ENCODE data around the gene IL22RA1.

Gene IL22RA1

GRCh38 chr1:24075590-24075854 is 67.4 kb downstream of the IL22RA1 start:
- TF ChIP-seq EZH2phosphoT487 (conservative IDR thresholded peaks at IDR 0.05; ENCODE audit: low read length) (no peak), CTCF (IDR thresholded peaks at IDR 0.05; ENCODE audit: insufficient read depth, low read length, poor library complexity, severe bottlenecking) (no peak)
- no peak overlapping the region for H2AFZ ChIP-seq (ENCODE audit: low read depth, low read length, severe bottlenecking)
- no peaks in the 10 kb centered on the region for H3K9me3 ChIP-seq (ENCODE audit: insufficient read depth, low read length)
- no peaks in the 10 kb centered on the region for H3K9me2 ChIP-seq (replicated peaks; ENCODE audit: insufficient read depth, low read length)
- H3K27ac ChIP-seq (ENCODE audit: low read depth, low read length) = no peak overlapping the region
- no peaks in the 10 kb centered on the region for H3K36me3 ChIP-seq (ENCODE audit: low read length)
- H3F3A ChIP-seq (ENCODE audit: insufficient read depth) = no peaks in the 10 kb centered on the region
- H3K9ac ChIP-seq (ENCODE audit: low read length) = no peak overlapping the region
- H4K20me1 ChIP-seq (ENCODE audit: low read depth, low read length) = no peaks in the 10 kb centered on the region
- no peaks in the 10 kb centered on the region for H3K27me3 ChIP-seq (ENCODE audit: low read length)
- no peak overlapping the region for H3K4me2 ChIP-seq (ENCODE audit: low read depth, low read length, poor library complexity, severe bottlenecking)
- no peaks in the 10 kb centered on the region for H3K79me2 ChIP-seq (ENCODE audit: insufficient read depth, low read length)
- no peak overlapping the region for H3K4me3 ChIP-seq (ENCODE audit: insufficient read depth, low read length, poor library complexity, severe bottlenecking)

GRCh38 chr1:24074817-24075589 is 67.9 kb downstream of the IL22RA1 start:
- no peaks in the 10 kb centered on the region for H4K20me1 ChIP-seq (ENCODE audit: low read depth, low read length)
- no peaks in the 10 kb centered on the region for H3K9me2 ChIP-seq (replicated peaks; ENCODE audit: insufficient read depth, low read length)
- H3K4me3 ChIP-seq (ENCODE audit: insufficient read depth, low read length, poor library complexity, severe bottlenecking) = no peak overlapping the region
- H3K36me3 ChIP-seq (ENCODE audit: low read length) = no peaks in the 10 kb centered on the region
- no peak overlapping the region for H3K9ac ChIP-seq (ENCODE audit: low read length)
- no peak for TF ChIP-seq CTCF (IDR thresholded peaks at IDR 0.05; ENCODE audit: insufficient read depth, low read length, poor library complexity, severe bottlenecking)
- TF ChIP-seq EZH2phosphoT487 (conservative IDR thresholded peaks at IDR 0.05; ENCODE audit: low read length) = no peak
- no peaks in the 10 kb centered on the region for H3K79me2 ChIP-seq (ENCODE audit: insufficient read depth, low read length)
- no peak overlapping the region for H3K27ac ChIP-seq (ENCODE audit: low read depth, low read length)
- no peaks in the 10 kb centered on the region for H3K27me3 ChIP-seq (ENCODE audit: low read length)
- no peak overlapping the region for H3K4me2 ChIP-seq (ENCODE audit: low read depth, low read length, poor library complexity, severe bottlenecking)
- peaks cover 4% of the 10 kb centered on the region for H3F3A ChIP-seq (ENCODE audit: insufficient read depth)
- H2AFZ ChIP-seq (ENCODE audit: low read depth, low read length, severe bottlenecking) = no peak overlapping the region
- no peaks in the 10 kb centered on the region for H3K9me3 ChIP-seq (ENCODE audit: insufficient read depth, low read length)

GRCh38 chr1:24074196-24074595 is 68.7 kb downstream of the IL22RA1 start:
- Histone ChIP-seq H3K36me3 (ENCODE audit: low read length) (no peaks in the 10 kb centered on the region), H4K20me1 (ENCODE audit: low read depth, low read length) (no peaks in the 10 kb centered on the region), H3K9me3 (ENCODE audit: insufficient read depth, low read length) (no peaks in the 10 kb centered on the region), H3K27ac (ENCODE audit: low read depth, low read length) (no peak overlapping the region), H3F3A (ENCODE audit: insufficient read depth) (peaks cover 8% of the 10 kb centered on the region), H3K9ac (ENCODE audit: low read length) (no peak overlapping the region), H3K27me3 (ENCODE audit: low read length) (no peaks in the 10 kb centered on the region), H3K4me3 (ENCODE audit: insufficient read depth, low read length, poor library complexity, severe bottlenecking) (no peak overlapping the region), H3K4me2 (ENCODE audit: low read depth, low read length, poor library complexity, severe bottlenecking) (no peak overlapping the region), H3K79me2 (ENCODE audit: insufficient read depth, low read length) (no peaks in the 10 kb centered on the region), H3K9me2 (replicated peaks; ENCODE audit: insufficient read depth, low read length) (no peaks in the 10 kb centered on the region), H2AFZ (ENCODE audit: low read depth, low read length, severe bottlenecking) (no peak overlapping the region)
- TF ChIP-seq CTCF (IDR thresholded peaks at IDR 0.05; ENCODE audit: insufficient read depth, low read length, poor library complexity, severe bottlenecking) (no peak), EZH2phosphoT487 (conservative IDR thresholded peaks at IDR 0.05; ENCODE audit: low read length) (no peak)
